Hematopoietic multipotent progenitor cell treated with erythropoietin and hydrocortisone succinate and interleukin-3 and kit ligand, for 8 days (in vitro differentiated cells): ENCODE results near the gene NF1.
"Not testable (repeated sequence)": the region's sequence is repeated elsewhere in the genome, so short reads cannot be mapped to it uniquely, and the experiment has no call there.

Experiments
- DNase-seq: peaks from one replicate; pipeline ENCODE4 v3.0.0-alpha.2; 2015

NF1 gene

GRCh38 chr17:31130286-31131224 is 35.8 kb downstream of the NF1 start:
- no peak for DNase-seq

DNA sequence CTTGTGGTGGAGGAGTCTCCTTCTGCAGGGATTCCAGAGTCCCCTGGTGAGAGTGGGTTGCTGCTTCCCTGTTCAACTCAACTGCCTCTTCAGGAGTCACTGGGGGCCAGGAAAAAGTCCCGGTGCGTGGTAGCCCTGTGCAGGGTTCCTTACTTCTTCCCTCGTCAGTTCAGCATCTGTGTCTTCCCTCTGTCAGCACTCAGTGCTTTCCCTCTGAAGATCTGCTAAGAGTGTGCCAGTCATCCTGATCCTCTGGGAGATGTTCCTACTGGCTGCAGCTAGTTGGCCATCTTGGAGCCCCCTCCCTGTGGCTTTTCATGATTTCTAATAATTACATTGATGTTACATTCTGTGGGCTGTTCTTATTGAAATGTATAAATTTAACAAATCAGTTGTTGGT is 36.5 kb downstream of the NF1 start:
- no peak for DNase-seq

DNA sequence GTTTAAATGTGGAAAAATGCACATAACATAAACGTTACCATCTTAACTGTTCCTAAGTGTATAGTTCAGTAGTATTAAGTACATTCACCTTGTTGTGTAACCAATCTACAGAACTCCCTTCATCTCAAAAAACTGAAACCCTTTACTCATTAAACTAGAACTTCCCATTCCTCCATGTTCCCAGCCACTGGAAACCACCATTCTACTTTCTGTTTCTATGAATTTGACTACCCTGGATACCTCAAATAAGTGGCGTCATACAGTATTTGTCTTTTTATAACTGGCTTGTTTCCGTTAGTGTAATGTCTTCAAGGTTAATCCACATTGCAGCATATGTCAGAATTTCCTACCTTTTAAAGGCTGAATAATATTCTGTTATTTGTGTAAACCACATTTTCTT is 38.2 kb downstream of the NF1 start:
- no peak for DNase-seq

DNA sequence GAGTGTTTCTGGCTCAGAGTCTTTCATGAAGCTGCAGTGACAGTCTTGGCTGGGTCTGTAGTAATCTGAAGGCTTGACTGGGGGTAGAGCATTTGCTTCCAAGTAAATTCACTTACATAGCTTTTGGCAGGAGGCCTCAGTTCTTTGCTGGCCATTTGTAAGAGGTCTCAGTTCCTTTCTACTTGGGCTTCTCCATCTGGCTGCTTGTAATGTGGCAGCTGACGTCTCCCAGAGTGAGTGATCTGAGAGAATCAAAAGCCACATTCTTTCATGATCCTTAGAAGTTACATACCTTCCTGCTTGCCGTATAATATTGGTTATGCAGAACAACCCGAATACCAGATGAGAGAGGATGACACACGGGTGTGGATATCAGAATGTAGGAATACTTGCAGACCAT is 39.8 kb downstream of the NF1 start:
- no peak for DNase-seq

GRCh38 chr17:31136319-31136718 is 41.5 kb downstream of the NF1 start:
- DNase-seq: no peak

- no peak for DNase-seq
Observed at GRCh38 chr17:31140111-31140510, 45.3 kb downstream of the NF1 start.

- no peak for DNase-seq
Observed at GRCh38 chr17:31144428-31144827, 49.7 kb downstream of the NF1 start.

GRCh38 chr17:31144836-31145235 is 50.1 kb downstream of the NF1 start:
- DNase-seq: no peak

GRCh38 chr17:31147507-31148202 is 52.9 kb downstream of the NF1 start:
- DNase-seq: no peak

DNA sequence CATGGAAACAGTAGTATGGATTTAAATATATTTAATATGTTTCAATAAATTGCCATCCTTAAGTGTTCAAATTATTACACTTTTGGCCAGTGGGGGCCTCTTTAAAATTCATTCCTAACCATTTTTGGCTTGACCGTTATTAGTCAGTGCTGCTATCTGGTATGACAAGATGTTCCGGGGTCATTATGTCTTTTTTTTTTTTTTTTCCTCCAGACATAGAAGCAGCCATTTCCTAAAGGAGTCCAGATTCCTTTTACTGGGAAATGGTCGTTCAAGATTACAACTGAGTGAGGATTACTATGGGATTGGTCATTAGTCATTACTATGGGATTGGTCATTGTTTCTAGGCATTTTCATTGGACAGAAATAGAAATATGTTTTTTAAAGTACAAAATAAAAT is 53.4 kb downstream of the NF1 start:
- DNase-seq: no peak

- DNase-seq: no peak
Observed at GRCh38 chr17:31152271-31152670, 57.5 kb downstream of the NF1 start.

GRCh38 chr17:31155208-31155810 is 60.5 kb downstream of the NF1 start:
- DNase-seq: no peak

- no peak for DNase-seq
Observed at GRCh38 chr17:31156326-31156725, 61.5 kb downstream of the NF1 start.

DNA sequence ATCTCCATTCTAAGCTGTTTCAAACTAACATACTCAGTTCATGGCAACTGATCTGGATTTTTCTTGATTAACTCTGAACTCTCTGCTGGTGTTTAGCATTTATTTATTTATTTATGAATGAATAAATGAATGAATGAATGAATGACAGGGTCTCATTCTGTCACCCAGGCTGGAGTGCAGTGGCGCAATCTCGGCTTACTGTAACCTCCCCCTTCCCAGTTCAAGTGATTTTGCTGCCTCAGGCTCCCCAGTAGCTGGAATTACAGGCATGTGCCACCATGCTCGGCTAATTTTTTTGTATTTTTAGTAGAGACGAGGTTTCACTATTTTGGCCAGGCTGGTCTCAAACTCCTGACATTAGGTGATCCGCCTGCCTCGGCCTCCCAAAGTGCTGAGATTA is 62.1 kb downstream of the NF1 start:
- DNase-seq: not testable (repeated sequence)

DNA sequence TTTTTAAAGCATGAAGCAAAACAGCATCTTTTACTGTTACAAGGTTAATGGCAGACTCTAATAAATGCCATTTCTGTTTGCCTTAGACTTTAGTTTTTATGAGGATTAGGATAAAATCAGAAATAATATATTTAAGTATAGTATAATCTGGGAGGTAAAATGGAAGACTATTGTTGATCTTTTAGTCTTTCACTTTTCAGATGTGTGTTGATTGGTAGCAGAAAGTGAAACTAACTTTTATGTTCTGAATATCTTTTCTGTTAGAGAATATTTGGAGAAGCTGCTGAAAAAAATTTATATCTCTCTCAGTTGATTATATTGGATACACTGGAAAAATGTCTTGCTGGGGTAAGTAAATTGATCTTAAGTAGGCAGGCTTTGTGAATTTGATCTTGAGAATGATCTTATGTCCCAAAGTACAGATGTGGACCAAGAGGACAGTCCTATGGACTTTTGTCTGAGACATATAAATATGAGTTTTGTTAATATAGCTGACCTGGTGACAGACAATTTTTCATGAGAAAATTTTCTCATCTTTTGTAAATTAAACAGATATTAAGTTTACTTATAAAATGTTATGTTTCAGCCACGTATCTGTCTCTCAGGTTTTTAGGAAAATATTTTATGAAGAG is 64.1 kb downstream of the NF1 start:
- DNase-seq: no peak

- DNase-seq: no peak
Observed at GRCh38 chr17:31163091-31163781, 68.5 kb downstream of the NF1 start.

DNA sequence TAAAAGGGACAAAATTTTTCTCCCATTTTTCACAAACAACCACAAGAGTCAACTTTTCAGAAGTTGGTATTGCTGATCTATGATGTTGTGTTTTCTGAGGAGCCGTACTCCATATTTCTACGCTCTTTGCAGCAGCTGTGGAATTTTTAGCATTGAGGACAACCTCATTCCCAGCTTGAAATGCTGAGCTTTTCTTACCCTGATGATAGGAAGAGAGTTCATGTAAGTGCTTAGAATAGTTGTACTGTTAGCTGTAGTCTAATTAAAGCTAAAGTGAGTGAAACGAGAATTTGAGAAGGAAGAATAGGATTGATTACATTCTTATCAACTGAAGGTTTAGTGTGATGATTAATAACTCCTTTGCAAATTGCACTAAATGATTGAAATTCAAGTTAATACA is 72.3 kb downstream of the NF1 start:
- DNase-seq: no peak

- no peak for DNase-seq
Observed at GRCh38 chr17:31171701-31172100, 76.9 kb downstream of the NF1 start.

GRCh38 chr17:31172388-31172787 is 77.6 kb downstream of the NF1 start:
- DNase-seq: no peak

DNA sequence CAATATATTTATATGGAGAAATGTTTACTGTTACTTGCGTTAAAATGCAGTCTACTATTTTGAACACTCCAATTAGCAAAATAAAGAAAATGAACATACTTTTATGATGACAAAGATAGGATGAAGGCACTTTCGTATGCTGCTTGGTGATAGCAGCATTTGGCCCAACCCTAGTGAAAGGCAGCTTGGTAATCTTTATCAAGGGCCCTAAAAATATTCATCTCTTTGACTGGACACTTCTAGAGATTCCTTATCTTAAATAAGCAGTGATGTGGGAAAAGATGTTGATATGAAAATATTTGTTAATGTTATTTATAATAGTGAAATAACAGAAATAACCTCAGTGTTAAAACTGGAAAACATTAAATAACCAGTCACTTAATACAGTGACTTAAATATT is 79.4 kb downstream of the NF1 start:
- DNase-seq: no peak

GRCh38 chr17:31175237-31175636 is 80.5 kb downstream of the NF1 start:
- no peak for DNase-seq

- DNase-seq: not testable (repeated sequence)
Observed at GRCh38 chr17:31176143-31176542, 81.4 kb downstream of the NF1 start.

- DNase-seq: not testable (repeated sequence)
Observed at GRCh38 chr17:31178951-31179350, 84.2 kb downstream of the NF1 start.
